Aorta (tissue), 5 donors: Measurements from ENCODE around the gene AKAP13. TPM values are rescaled to one million over a fixed set of nuclear protein-coding genes. Genes with fewer than 3 reads are reported as not detected.
"Not testable (repeated sequence)": the region's sequence is repeated elsewhere in the genome, so short reads cannot be mapped to it uniquely, and the experiment has no call there.

Source experiments
- ATAC-seq: fragments of 200-7000 bp; cut with Tn5 transposase; one replicate; pipeline ENCODE4 v1.9.1; 2022; ENCODE audit warnings: moderate library complexity; ENCODE audit not compliant: low FRiP score
- DNase-seq, 2 donors: peaks; one replicate each; pipeline ENCODE4 v3.0.0-alpha.2; 2020
- H3K27ac ChIP-seq, 2 donors: one replicate each; pipeline ENCODE4 v1.5.1; 2013; ENCODE audit warnings: low read length in 2 of 2, mild to moderate bottlenecking in 2 of 2, moderate library complexity in 2 of 2, control low read depth in 1 of 2, inconsistent platforms in 1 of 2, low read depth in 1 of 2
- H3K27me3 ChIP-seq, 2 donors: one replicate each; pipeline ENCODE4 v1.6.1; 2013; ENCODE audit warnings: control low read depth in 1 of 2, low read length in 1 of 2, mild to moderate bottlenecking in 1 of 2, moderate library complexity in 1 of 2; ENCODE audit not compliant: insufficient read depth in 2 of 2, control insufficient read depth in 1 of 2
- H3K36me3 ChIP-seq, 2 donors: one replicate each; pipeline ENCODE4 v1.6.1; 2013; ENCODE audit warnings: control low read depth in 1 of 2, low read length in 1 of 2, mild to moderate bottlenecking in 1 of 2; ENCODE audit not compliant: insufficient read depth in 2 of 2, control insufficient read depth in 1 of 2
- H3K4me1 ChIP-seq, 2 donors: one replicate each; pipeline ENCODE4 v1.6.1; 2013; ENCODE audit warnings: low read length in 2 of 2, control low read depth in 1 of 2, mild to moderate bottlenecking in 1 of 2, moderate library complexity in 1 of 2; ENCODE audit not compliant: insufficient read depth in 2 of 2, control insufficient read depth in 1 of 2
- H3K4me3 ChIP-seq, 2 donors: one replicate each; pipeline ENCODE4 v1.5.1; 2013; ENCODE audit warnings: low read length in 2 of 2, control low read depth in 1 of 2, mild to moderate bottlenecking in 1 of 2
- H3K9me3 ChIP-seq: one replicate; pipeline ENCODE4 v1.6.1; 2013; ENCODE audit warnings: mild to moderate bottlenecking, low read length; ENCODE audit not compliant: control insufficient read depth
- WGBS, 2 donors: extraction: QIAGEN DNeasy Blood & Tissue Kit; methylation state at CpG; one replicate each; pipeline ENCODE4 v1.1.7; 2013; 5-methylcytosine and 5-hydroxymethylcytosine counted together
- intact Hi-C, 2 donors: fragments of 100-400 bp; cut with DNase I; formaldehyde crosslinking; loops; one replicate each; pipeline versions ENCODE4 v1.14.2 to v1.15.0; 2022
- microRNA-seq, 2 donors: library from miRNA; unstranded; fragments of <30 nt; microRNA quantifications; one replicate each; pipeline ENCODE4 v1.2.0, GENCODE V29; 2020
- polyA plus RNA-seq, 2 donors: library from polyadenylated mRNA; stranded (reverse); fragments of 200-250 nt; gene quantifications; one replicate each; pipeline ENCODE4 v1.2.3, GENCODE V29; 2013
- total RNA-seq, 2 donors: library from RNA; stranded (reverse); fragmentation: NEBNext Ultra II Directional; extraction: Animal tissue kit (Norgen Biotek cat#: 25700); gene quantifications; one replicate each; pipeline ENCODE4 v1.2.1, GENCODE V29; 2021
- donor health status: healthy with polysubstance abuse.
- donor health status: Bipolar disorder and iron deficiency.
- donor health status: DM: no; HTN: no; CAD: no.
- donor health status: DM: no; HTN: no; CAD: no.
- donor health status: DM: yes; HTN: yes; CAD: no.

Gene AKAP13
- total and polyA plus RNA-seq, 4 donors, result 29.6 to 267 (median 138) TPM

DNA sequence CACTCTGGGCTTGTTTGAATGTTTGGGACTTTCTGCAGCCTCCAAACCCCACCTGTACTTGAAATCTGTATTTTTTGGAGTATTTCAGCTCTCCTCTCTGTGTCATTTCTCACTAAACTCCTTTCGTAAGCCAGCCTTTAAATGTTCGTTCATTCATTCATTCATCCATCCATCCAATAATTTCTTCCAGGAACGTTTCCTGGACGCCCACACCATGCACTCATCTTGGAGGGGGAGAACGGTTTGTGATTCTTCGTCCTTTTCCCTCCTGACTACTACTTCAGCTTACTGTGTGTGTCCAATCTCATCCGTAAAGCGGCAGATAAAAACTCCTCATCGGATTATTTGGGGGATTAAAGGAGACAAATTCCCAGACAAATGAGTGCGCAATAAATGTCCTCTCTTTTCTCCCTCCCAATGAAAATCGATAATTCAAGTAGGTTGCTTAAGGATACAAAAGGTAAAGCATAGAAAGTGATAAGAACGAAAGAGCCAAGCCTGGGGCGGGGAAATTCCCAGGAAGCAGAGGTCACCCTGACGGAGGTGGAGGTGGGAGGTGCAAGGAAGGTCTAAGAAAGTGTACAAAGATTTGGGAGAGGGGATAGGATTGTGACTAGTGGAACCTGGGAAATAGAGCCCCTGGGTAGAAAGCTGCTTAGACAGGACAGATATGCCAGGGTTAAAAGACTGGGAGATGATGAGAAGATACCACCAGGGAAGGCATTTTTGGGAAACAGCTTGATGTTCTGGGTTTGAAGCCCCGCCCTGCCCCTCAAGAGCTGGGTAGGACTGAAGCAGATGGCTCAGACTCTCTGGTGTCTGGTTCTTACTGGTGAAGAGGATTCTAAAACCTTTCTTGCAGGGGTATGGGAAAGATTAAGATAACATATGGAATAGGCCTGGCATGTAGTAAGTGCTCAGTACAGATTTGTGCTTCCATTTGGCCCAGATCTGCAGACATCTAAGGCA is 415.2 kb downstream of the AKAP13 start:
- ATAC-seq, result no peak
- DNase-seq, result peak in 1 of 2 donors; percentile 32
- Histone ChIP-seq H3K4me1 (no peaks in the 10 kb centered on the region), H3K36me3 (no peaks in the 10 kb centered on the region), H3K27ac (no peak overlapping the region), H3K9me3 (no peaks in the 10 kb centered on the region), H3K27me3 (no peaks in the 10 kb centered on the region), H3K4me3 (peak overlapping the region in 1 of 2 donors; percentile 55)
- intact Hi-C loops, result loop anchor here in 1 of 2 donors (2.0 to 5.0 kb wide), 2 partner anchors 43 to 67 kb away; no protein-coding TSS in a partner anchor
- 53 to 56% methylated on average over 15 of the region's 15 CpGs for WGBS, 2 donors

DNA sequence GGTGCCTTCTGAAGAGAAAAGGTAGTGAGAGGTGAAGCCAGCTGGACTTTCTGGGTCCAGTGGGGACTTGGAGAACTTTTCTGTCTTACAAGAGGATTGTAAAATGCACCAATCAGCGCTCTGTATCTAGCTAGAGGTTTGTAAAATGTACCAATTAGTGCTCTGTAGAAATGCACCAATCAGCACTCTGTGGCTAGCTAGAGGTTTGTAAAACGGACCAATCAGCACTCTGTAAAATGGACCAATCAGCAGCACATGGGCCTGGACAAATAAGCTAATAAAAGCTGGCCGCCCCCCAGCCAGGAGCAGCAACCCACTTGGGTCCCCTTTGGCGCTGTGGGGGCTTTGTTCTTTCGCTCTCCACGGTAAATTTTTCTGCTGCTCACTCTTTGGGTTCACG is 416.0 kb downstream of the AKAP13 start:
- ATAC-seq, H3K9me3 ChIP-seq, H3K36me3 ChIP-seq, H3K27ac ChIP-seq, H3K4me3 ChIP-seq, H3K27me3 ChIP-seq, H3K4me1 ChIP-seq: not testable (repeated sequence)
- WGBS, 2 donors, result 83 to 89% methylated on average over 7 of the region's 7 CpGs
- intact Hi-C loops, result loop anchor here in 1 of 2 donors (5.0 kb wide), 1 partner anchor 44 kb away; no protein-coding TSS in a partner anchor
- DNase-seq, result peak in 1 of 2 donors; percentile 22

Small RNA genes within 50 kb of the gene (microRNA-seq; reads per million reads assigned to microRNA genes)
- gene MIR1276 (0 reads per million in 2 donors), gene MIR7706 (6.0 to 34.6 reads per million in 2 donors)
